Left ventricle myocardium inferior (tissue), 1 donor: Measurements from ENCODE around the gene ARHGEF6. TPM values are rescaled to one million over a fixed set of nuclear protein-coding genes. Genes with fewer than 3 reads are reported as not detected.

ENCODE experiments used
- DNase-seq: peaks from one replicate; pipeline ENCODE4 v3.0.0-alpha.2; 2020
- H3K27ac ChIP-seq: fragments of 200-600 bp; replicated peaks from 2 replicates; pipeline ENCODE4 v1.8.0; 2021
- H3K27me3 ChIP-seq: fragments of 200-600 bp; 2 replicates; pipeline ENCODE4 v1.8.0; 2021; ENCODE audit warnings: low read depth
- H3K36me3 ChIP-seq: fragments of 200-600 bp; 2 replicates; pipeline ENCODE4 v1.8.0; 2021
- H3K4me1 ChIP-seq: fragments of 200-600 bp; 2 replicates; pipeline ENCODE4 v1.8.0; 2021
- H3K4me3 ChIP-seq: fragments of 200-600 bp; 2 replicates; pipeline ENCODE4 v1.8.0; 2021; ENCODE audit warnings: mild to moderate bottlenecking, moderate library complexity
- H3K9me3 ChIP-seq: fragments of 200-600 bp; replicated peaks from 2 replicates; pipeline ENCODE4 v1.8.0; 2021
- intact Hi-C: fragments of 100-400 bp; cut with micrococcal nuclease; formaldehyde crosslinking; loops from one replicate; pipeline ENCODE4 v1.11.0; 2022
- long read RNA-seq: library from polyadenylated mRNA; unstranded; transcript quantifications from one replicate; pipeline ENCODE4 v2.0.0, GENCODE V29; 2021
- total RNA-seq: library from RNA; stranded (reverse); fragmentation: NEBNext Ultra II Directional; extraction: Animal tissue kit (Norgen Biotek cat#: 25700); gene quantifications from one replicate; pipeline ENCODE4 v1.2.1, GENCODE V29; 2021
- TF ChIP-seq, protein P1 (sequence below): fragments of 200-600 bp; IDR thresholded peaks from 2 replicates; pipeline ENCODE4 v1.8.0; 2021; ENCODE audit warnings: antibody characterized with exemption, mild to moderate bottlenecking, borderline replicate concordance
- donor health status: DM: no; HTN: yes; CAD: no; lungs with severe emphysema.

ARHGEF6 gene, protein sequence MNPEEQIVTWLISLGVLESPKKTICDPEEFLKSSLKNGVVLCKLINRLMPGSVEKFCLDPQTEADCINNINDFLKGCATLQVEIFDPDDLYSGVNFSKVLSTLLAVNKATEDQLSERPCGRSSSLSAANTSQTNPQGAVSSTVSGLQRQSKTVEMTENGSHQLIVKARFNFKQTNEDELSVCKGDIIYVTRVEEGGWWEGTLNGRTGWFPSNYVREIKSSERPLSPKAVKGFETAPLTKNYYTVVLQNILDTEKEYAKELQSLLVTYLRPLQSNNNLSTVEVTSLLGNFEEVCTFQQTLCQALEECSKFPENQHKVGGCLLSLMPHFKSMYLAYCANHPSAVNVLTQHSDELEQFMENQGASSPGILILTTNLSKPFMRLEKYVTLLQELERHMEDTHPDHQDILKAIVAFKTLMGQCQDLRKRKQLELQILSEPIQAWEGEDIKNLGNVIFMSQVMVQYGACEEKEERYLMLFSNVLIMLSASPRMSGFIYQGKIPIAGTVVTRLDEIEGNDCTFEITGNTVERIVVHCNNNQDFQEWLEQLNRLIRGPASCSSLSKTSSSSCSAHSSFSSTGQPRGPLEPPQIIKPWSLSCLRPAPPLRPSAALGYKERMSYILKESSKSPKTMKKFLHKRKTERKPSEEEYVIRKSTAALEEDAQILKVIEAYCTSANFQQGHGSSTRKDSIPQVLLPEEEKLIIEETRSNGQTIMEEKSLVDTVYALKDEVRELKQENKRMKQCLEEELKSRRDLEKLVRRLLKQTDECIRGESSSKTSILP
- total RNA-seq: 54.9 TPM
- long read RNA-seq, full-length matches to known transcripts: 21 of 71 reads
- long read RNA-seq, partial matches to known transcripts: 26 of 71 reads
- long read RNA-seq, other reads (novel, unspliced or antisense): 24 of 71 reads

DNA sequence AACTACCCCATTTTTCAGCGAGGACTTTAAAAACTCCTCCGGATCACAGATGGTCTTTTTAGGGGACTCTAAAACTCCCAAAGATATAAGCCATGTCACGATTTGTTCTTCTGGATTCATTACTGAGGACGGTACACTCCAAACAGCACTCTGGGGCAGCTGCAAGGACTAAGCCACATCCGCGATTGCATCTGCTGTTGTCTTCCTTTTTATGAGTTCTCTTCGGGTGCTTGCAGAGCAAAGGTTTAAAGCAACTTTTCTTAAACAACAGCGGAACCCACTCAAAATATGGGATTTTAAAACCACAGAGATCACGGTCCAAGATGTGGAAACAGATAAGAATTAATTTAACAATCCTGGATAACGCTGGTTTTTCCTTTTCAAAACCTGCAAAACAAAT lies at the start of gene ARHGEF6:
TSS of gene ARHGEF6 (minus strand) at position 170 of the 400 bp plus-strand sequence. CDS start at position 120, 50 bp downstream.
- DNase-seq: no peak
- no peaks in the 10 kb centered on the region for H3K27me3 ChIP-seq
- peak within 1 kb of the TSS; percentile 75 for H3K27ac ChIP-seq
- no peaks in the 10 kb centered on the region for H3K36me3 ChIP-seq
- peaks cover 14% of the 10 kb centered on the region for H3K4me1 ChIP-seq
- TF ChIP-seq, protein P1, sequence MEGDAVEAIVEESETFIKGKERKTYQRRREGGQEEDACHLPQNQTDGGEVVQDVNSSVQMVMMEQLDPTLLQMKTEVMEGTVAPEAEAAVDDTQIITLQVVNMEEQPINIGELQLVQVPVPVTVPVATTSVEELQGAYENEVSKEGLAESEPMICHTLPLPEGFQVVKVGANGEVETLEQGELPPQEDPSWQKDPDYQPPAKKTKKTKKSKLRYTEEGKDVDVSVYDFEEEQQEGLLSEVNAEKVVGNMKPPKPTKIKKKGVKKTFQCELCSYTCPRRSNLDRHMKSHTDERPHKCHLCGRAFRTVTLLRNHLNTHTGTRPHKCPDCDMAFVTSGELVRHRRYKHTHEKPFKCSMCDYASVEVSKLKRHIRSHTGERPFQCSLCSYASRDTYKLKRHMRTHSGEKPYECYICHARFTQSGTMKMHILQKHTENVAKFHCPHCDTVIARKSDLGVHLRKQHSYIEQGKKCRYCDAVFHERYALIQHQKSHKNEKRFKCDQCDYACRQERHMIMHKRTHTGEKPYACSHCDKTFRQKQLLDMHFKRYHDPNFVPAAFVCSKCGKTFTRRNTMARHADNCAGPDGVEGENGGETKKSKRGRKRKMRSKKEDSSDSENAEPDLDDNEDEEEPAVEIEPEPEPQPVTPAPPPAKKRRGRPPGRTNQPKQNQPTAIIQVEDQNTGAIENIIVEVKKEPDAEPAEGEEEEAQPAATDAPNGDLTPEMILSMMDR: no peak
- intact Hi-C loops: no loop called here
- no peaks in the 10 kb centered on the region for H3K9me3 ChIP-seq
- H3K4me3 ChIP-seq: peak within 1 kb of the TSS; percentile 57

DNA sequence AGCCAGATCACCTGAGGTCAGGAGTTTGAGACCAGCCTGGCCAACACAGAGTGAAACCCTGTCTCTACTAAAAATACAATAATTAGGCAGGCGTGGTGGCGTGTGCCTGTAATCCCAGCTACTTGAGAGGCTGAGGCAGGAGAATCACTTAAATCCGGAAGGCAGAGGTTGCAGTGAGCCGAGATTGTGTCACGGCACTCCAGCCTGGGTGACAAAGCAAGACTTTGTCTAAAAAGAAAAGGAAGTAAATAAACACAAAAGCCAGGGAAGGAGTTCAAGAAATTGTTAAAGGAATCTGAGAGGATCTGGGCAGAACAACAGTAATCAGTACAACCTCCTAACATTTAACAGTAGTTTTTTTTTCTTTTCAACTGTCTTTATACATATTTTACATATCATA lies 48.7 kb upstream of the ARHGEF6 start:
- TF ChIP-seq, protein P1: no peak
- no peak overlapping the region for H3K4me3 ChIP-seq
- no peaks in the 10 kb centered on the region for H3K36me3 ChIP-seq
- DNase-seq: no peak
- no peaks in the 10 kb centered on the region for H3K27me3 ChIP-seq
- H3K9me3 ChIP-seq: no peaks in the 10 kb centered on the region
- H3K4me1 ChIP-seq: peaks cover 3% of the 10 kb centered on the region
- H3K27ac ChIP-seq: peak overlapping the region; percentile 54
- intact Hi-C loops: no loop called here

DNA sequence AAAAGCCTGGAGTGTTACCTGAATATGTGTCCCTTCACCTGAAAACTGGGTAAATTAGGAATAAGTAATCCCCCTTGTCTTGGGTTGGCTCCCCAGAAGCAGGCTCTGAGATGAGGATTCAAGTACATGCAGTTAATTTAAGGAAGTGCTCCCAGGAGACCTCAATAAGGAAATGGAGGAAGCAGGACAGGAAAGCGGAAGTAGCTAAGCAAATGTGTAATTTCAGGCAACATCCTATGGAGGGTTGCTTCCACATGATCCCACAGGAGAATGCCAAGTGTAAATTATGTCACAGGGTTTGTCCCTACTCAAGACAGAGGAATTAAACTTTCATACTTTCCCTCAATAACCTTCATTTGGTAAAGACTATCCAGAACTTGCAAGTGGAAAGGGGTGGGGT lies 48.1 kb upstream of the ARHGEF6 start:
- intact Hi-C loops: no loop called here
- no peak for DNase-seq
- TF ChIP-seq, protein P1: no peak

DNA sequence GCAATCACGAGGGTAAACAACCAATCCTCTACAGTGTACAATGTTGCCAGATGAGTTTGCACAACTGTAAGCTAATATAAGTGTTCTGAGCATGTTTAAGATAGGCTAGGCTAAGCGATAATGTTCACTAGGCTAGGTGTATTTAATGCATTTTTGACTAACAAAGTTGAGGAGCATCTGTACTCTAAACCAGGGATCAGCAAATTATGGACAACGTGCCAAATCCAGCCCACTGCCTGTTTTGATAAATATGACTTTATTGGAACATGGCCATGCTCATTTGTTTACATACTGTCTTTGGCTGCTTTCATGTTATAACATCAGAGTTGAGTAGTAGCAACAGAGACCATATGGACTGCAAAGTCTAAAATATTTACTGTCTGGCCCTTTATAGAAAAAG lies 46.3 kb upstream of the ARHGEF6 start:
- Histone ChIP-seq H3K9me3 (no peaks in the 10 kb centered on the region), H3K4me3 (no peak overlapping the region), H3K4me1 (peaks cover 3% of the 10 kb centered on the region), H3K27ac (no peak overlapping the region), H3K36me3 (no peaks in the 10 kb centered on the region), H3K27me3 (no peaks in the 10 kb centered on the region)
- TF ChIP-seq, protein P1: no peak
- intact Hi-C loops: no loop called here
- no peak for DNase-seq

More for the DNA sequence above, 48.1 kb upstream of the ARHGEF6 start:
- Histone ChIP-seq H3K9me3 (no peaks in the 10 kb centered on the region), H3K4me1 (peaks cover 3% of the 10 kb centered on the region), H3K4me3 (no peak overlapping the region), H3K36me3 (no peaks in the 10 kb centered on the region), H3K27me3 (no peaks in the 10 kb centered on the region), H3K27ac (peak overlapping the region; percentile 54)

DNA sequence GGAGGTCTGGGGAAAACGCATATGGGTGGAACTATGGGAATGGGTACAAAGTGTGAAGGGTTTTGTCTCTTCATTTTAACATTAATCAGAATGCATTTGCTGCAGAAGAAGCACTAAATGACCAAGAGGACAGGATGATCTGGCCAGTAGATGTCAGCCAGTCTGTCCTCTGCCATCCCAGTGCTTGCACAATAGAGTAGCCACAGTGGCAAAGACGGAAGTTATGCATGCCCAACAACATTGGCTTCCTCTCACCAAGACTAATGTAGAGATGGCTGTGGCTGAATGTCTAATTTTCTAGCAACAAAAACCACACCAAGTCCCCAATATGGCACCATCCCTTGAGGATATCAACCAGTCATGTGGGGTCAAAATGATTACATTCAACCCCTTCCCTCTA lies 45.0 kb upstream of the ARHGEF6 start:
- Histone ChIP-seq H3K9me3 (no peaks in the 10 kb centered on the region), H3K4me3 (no peak overlapping the region), H3K36me3 (no peaks in the 10 kb centered on the region), H3K4me1 (peaks cover 3% of the 10 kb centered on the region), H3K27me3 (no peaks in the 10 kb centered on the region), H3K27ac (no peak overlapping the region)
- DNase-seq: no peak
- TF ChIP-seq, protein P1: no peak
- intact Hi-C loops: no loop called here
